Measurements from ENCODE around the gene SMARCE1.

Gene SMARCE1

GRCh38 chr17:40647624-40648383 is at the start of gene SMARCE1:
Gene SMARCE1, minus strand, starts transcription at chr17:40647818. Its CDS starts 2,016 bp downstream, at chr17:40645802.
- DNase-seq (ENCODE audit: low read depth in 3 of 3) = peak; percentile 27 to 57 (median 47)

GRCh38 chr17:40697297-40697696 is 49.7 kb upstream of the SMARCE1 start:
- no peak for DNase-seq (ENCODE audit: low read depth in 3 of 3)

GRCh38 chr17:40696651-40697072 is 49.0 kb upstream of the SMARCE1 start:
- no peak for DNase-seq (ENCODE audit: low read depth in 3 of 3)

- no peak for DNase-seq (ENCODE audit: low read depth in 3 of 3)
Observed at GRCh38 chr17:40695874-40696472, 48.4 kb upstream of the SMARCE1 start.

GRCh38 chr17:40694584-40694983 is 47.0 kb upstream of the SMARCE1 start:
- no peak for DNase-seq (ENCODE audit: low read depth in 3 of 3)

GRCh38 chr17:40687106-40687505 is 39.5 kb upstream of the SMARCE1 start:
- no peak for DNase-seq (ENCODE audit: low read depth in 3 of 3)

GRCh38 chr17:40686192-40686591 is 38.6 kb upstream of the SMARCE1 start:
- DNase-seq (ENCODE audit: low read depth in 3 of 3) = no peak

GRCh38 chr17:40680998-40681397 is 33.4 kb upstream of the SMARCE1 start:
- no peak for DNase-seq (ENCODE audit: low read depth in 3 of 3)

GRCh38 chr17:40679523-40679907 is 31.9 kb upstream of the SMARCE1 start:
- no peak for DNase-seq (ENCODE audit: low read depth in 3 of 3)

- no peak for DNase-seq (ENCODE audit: low read depth in 3 of 3)
Observed at GRCh38 chr17:40678902-40679522, 31.4 kb upstream of the SMARCE1 start.

GRCh38 chr17:40675905-40676304 is 28.3 kb upstream of the SMARCE1 start:
- DNase-seq (ENCODE audit: low read depth in 3 of 3) = no peak

- no peak for DNase-seq (ENCODE audit: low read depth in 3 of 3)
Observed at GRCh38 chr17:40672654-40673053, 25.0 kb upstream of the SMARCE1 start.

- no peak for DNase-seq (ENCODE audit: low read depth in 3 of 3)
Observed at GRCh38 chr17:40671282-40671681, 23.7 kb upstream of the SMARCE1 start.

GRCh38 chr17:40666331-40666730 is 18.7 kb upstream of the SMARCE1 start:
- DNase-seq (ENCODE audit: low read depth in 3 of 3) = no peak

- DNase-seq (ENCODE audit: low read depth in 3 of 3) = no peak
Observed at GRCh38 chr17:40664582-40665333, 17.1 kb upstream of the SMARCE1 start, which contains the start of gene KRT222. Gene KRT222, minus strand, starts transcription at chr17:40665177. Its CDS starts 78 bp downstream, at chr17:40665099.

- DNase-seq (ENCODE audit: low read depth in 3 of 3) = no peak
Observed at GRCh38 chr17:40663252-40663651, 15.6 kb upstream of the SMARCE1 start.

- no peak for DNase-seq (ENCODE audit: low read depth in 3 of 3)
Observed at GRCh38 chr17:40659911-40660310, 12.3 kb upstream of the SMARCE1 start.

- no peak for DNase-seq (ENCODE audit: low read depth in 3 of 3)
Observed at GRCh38 chr17:40658396-40658795, 10.8 kb upstream of the SMARCE1 start.

GRCh38 chr17:40651939-40652338 is 4.3 kb upstream of the SMARCE1 start:
- DNase-seq (ENCODE audit: low read depth in 3 of 3) = no peak

GRCh38 chr17:40648384-40648968 is 858 bp upstream of the SMARCE1 start:
- peak in 2 of 3 donors; percentile 21 to 42 for DNase-seq (ENCODE audit: low read depth in 3 of 3)

- DNase-seq (ENCODE audit: low read depth in 3 of 3) = peak in 2 of 3 donors; percentile 14 to 23
Observed at GRCh38 chr17:40646791-40647623, 611 bp downstream of the SMARCE1 start.

Data from stimulated activated CD4-positive, alpha-beta T cell treated with anti-CD3 and anti-CD28 coated beads, TNF-alpha, amount 100 ng/mL, for 48 hours (primary cell).